Measurements from ENCODE around the gene SFXN5. TPM values are rescaled to one million over a fixed set of nuclear protein-coding genes. Genes with fewer than 3 reads are reported as not detected.

The SFXN5 gene
- total and polyA plus RNA-seq, 2 donors (not counting 1 experiment from before 2014, with no cell fraction given), result 5.8 to 13.9 TPM

GRCh38 chr2:73116182-73116960 is 44.9 kb upstream of the SFXN5 start:
- Histone ChIP-seq H3K79me2 (ENCODE audit: control insufficient read depth, insufficient read depth, low read length) (peaks cover 12% of the 10 kb centered on the region), H3K27ac (ENCODE audit: insufficient read depth, low read length) (no peak overlapping the region), H3K4me3 (replicated peaks in 1 of 4; ENCODE audit: control extremely low read depth in 1 of 4, insufficient read depth in 1 of 4, low read depth in 3 of 4, low read length in 4 of 4) (no peak overlapping the region), H3K36me3 (ENCODE audit: control insufficient read depth, insufficient read depth, low read length) (no peaks in the 10 kb centered on the region), H3K9ac (ENCODE audit: insufficient read depth, low read length) (no peak overlapping the region), H3K4me1 (ENCODE audit: control insufficient read depth, extremely low read depth, insufficient read depth, low read length) (peaks cover 4% of the 10 kb centered on the region), H3K4me2 (ENCODE audit: extremely low read depth, insufficient read depth, low read length) (no peak overlapping the region), H3K9me3 (ENCODE audit: control insufficient read depth, insufficient read depth, low read depth, low read length) (no peaks in the 10 kb centered on the region), H2AFZ (ENCODE audit: low read length) (no peak overlapping the region), H4K20me1 (ENCODE audit: control insufficient read depth, extremely low read depth, insufficient read depth, low read length) (no peaks in the 10 kb centered on the region), H3K27me3 (ENCODE audit: control insufficient read depth, insufficient read depth, low read length) (no peaks in the 10 kb centered on the region)
- TF ChIP-seq EZH2 (IDR thresholded peaks at IDR 0.05; ENCODE audit: low read length, missing control alignments), result no peak
- TF ChIP-seq, protein P1, sequence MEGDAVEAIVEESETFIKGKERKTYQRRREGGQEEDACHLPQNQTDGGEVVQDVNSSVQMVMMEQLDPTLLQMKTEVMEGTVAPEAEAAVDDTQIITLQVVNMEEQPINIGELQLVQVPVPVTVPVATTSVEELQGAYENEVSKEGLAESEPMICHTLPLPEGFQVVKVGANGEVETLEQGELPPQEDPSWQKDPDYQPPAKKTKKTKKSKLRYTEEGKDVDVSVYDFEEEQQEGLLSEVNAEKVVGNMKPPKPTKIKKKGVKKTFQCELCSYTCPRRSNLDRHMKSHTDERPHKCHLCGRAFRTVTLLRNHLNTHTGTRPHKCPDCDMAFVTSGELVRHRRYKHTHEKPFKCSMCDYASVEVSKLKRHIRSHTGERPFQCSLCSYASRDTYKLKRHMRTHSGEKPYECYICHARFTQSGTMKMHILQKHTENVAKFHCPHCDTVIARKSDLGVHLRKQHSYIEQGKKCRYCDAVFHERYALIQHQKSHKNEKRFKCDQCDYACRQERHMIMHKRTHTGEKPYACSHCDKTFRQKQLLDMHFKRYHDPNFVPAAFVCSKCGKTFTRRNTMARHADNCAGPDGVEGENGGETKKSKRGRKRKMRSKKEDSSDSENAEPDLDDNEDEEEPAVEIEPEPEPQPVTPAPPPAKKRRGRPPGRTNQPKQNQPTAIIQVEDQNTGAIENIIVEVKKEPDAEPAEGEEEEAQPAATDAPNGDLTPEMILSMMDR (conservative IDR thresholded peaks at IDR 0.05 in 1 of 2, IDR thresholded peaks at IDR 0.05 in 1 of 2; ENCODE audit: low read depth in 1 of 2, low read length in 2 of 2), result no peak
- no peak for DNase-seq (ENCODE audit: low read depth in 2 of 2)

DNA sequence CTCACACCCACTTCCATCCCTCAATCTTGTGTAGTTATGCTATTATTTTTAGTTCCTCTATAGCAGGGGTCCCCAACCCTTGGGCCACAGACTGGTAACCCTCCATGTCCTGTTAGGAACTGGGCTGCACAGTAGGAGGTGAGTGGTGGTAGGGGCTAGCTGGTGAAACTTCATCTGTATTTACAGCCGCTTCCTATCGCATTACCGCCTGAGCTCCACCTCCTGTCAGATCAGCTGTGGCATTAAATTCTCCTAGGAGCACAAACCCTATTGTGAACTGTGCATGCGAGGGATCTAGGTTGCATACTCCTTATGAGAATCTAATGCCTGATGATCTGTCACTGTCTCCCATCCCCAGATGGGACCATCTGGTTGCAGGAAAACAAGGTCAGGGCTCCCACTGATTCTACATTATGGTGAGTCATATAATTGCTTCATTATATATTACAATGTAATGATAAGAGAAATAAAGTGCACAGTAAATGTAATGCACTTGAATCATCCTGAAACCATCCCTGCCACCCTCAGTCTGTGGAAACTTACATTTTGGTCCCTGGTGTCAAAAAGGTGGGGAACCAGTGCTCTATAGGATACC is 42.9 kb upstream of the SFXN5 start:
- Histone ChIP-seq H3K79me2 (ENCODE audit: control insufficient read depth, insufficient read depth, low read length) (peaks cover 32% of the 10 kb centered on the region), H3K27me3 (ENCODE audit: control insufficient read depth, insufficient read depth, low read length) (no peaks in the 10 kb centered on the region), H3K9me3 (ENCODE audit: control insufficient read depth, insufficient read depth, low read depth, low read length) (no peaks in the 10 kb centered on the region), H3K4me2 (ENCODE audit: extremely low read depth, insufficient read depth, low read length) (no peak overlapping the region), H3K4me1 (ENCODE audit: control insufficient read depth, extremely low read depth, insufficient read depth, low read length) (peaks cover 12% of the 10 kb centered on the region), H3K4me3 (replicated peaks in 1 of 4; ENCODE audit: control extremely low read depth in 1 of 4, insufficient read depth in 1 of 4, low read depth in 3 of 4, low read length in 4 of 4) (no peak overlapping the region), H3K27ac (ENCODE audit: insufficient read depth, low read length) (peak overlapping the region; percentile 95), H3K9ac (ENCODE audit: insufficient read depth, low read length) (no peak overlapping the region), H4K20me1 (ENCODE audit: control insufficient read depth, extremely low read depth, insufficient read depth, low read length) (no peaks in the 10 kb centered on the region), H2AFZ (ENCODE audit: low read length) (no peak overlapping the region), H3K36me3 (ENCODE audit: control insufficient read depth, insufficient read depth, low read length) (no peaks in the 10 kb centered on the region)
- TF ChIP-seq, protein P1 (conservative IDR thresholded peaks at IDR 0.05 in 1 of 2, IDR thresholded peaks at IDR 0.05 in 1 of 2; ENCODE audit: low read depth in 1 of 2, low read length in 2 of 2), result no peak
- no peak for TF ChIP-seq EZH2 (IDR thresholded peaks at IDR 0.05; ENCODE audit: low read length, missing control alignments)
- DNase-seq (ENCODE audit: low read depth in 2 of 2), result peak; percentile 23 to 45

GRCh38 chr2:73112913-73113854 is 41.7 kb upstream of the SFXN5 start, which contains the start of gene RAB11FIP5:
Gene RAB11FIP5 (minus strand): TSS chr2:73112948. CDS start chr2:73112777, 171 bp downstream.
- Histone ChIP-seq H3K36me3 (ENCODE audit: control insufficient read depth, insufficient read depth, low read length) (no peaks in the 10 kb centered on the region), H3K9ac (ENCODE audit: insufficient read depth, low read length) (peak within 1 kb of the TSS; percentile 93), H3K4me1 (ENCODE audit: control insufficient read depth, extremely low read depth, insufficient read depth, low read length) (peaks cover 12% of the 10 kb centered on the region), H3K79me2 (ENCODE audit: control insufficient read depth, insufficient read depth, low read length) (peaks cover 42% of the 10 kb centered on the region), H3K9me3 (ENCODE audit: control insufficient read depth, insufficient read depth, low read depth, low read length) (no peaks in the 10 kb centered on the region), H2AFZ (ENCODE audit: low read length) (peak within 1 kb of the TSS; percentile 53), H3K27ac (ENCODE audit: insufficient read depth, low read length) (peak within 1 kb of the TSS; percentile 95), H3K27me3 (ENCODE audit: control insufficient read depth, insufficient read depth, low read length) (no peaks in the 10 kb centered on the region), H4K20me1 (ENCODE audit: control insufficient read depth, extremely low read depth, insufficient read depth, low read length) (no peaks in the 10 kb centered on the region), H3K4me2 (ENCODE audit: extremely low read depth, insufficient read depth, low read length) (peak within 1 kb of the TSS; percentile 81), H3K4me3 (replicated peaks in 1 of 4; ENCODE audit: control extremely low read depth in 1 of 4, insufficient read depth in 1 of 4, low read depth in 3 of 4, low read length in 4 of 4) (peak within 1 kb of the TSS; percentile 64 to 85 (median 76))
- TF ChIP-seq EZH2 (IDR thresholded peaks at IDR 0.05; ENCODE audit: low read length, missing control alignments), result no peak
- TF ChIP-seq, protein P1 (conservative IDR thresholded peaks at IDR 0.05 in 1 of 2, IDR thresholded peaks at IDR 0.05 in 1 of 2; ENCODE audit: low read depth in 1 of 2, low read length in 2 of 2), result no peak
- DNase-seq (ENCODE audit: low read depth in 2 of 2), result peak; percentile 78 to 90

Measured in fibroblast of lung (primary cell).